Stimulated activated CD4-positive, alpha-beta T cell treated with anti-CD3 and anti-CD28 coated beads, Interleukin-4, amount 100 ng/mL, for 4 hours (primary cell): ENCODE results near the gene WIZ.
"Not testable (repeated sequence)": the region's sequence is repeated elsewhere in the genome, so short reads cannot be mapped to it uniquely, and the experiment has no call there.

Source experiments
- DNase-seq, 2 experiments: peaks; one replicate each; pipeline ENCODE4 v3.0.0-alpha.2; 2020

The WIZ gene

DNA sequence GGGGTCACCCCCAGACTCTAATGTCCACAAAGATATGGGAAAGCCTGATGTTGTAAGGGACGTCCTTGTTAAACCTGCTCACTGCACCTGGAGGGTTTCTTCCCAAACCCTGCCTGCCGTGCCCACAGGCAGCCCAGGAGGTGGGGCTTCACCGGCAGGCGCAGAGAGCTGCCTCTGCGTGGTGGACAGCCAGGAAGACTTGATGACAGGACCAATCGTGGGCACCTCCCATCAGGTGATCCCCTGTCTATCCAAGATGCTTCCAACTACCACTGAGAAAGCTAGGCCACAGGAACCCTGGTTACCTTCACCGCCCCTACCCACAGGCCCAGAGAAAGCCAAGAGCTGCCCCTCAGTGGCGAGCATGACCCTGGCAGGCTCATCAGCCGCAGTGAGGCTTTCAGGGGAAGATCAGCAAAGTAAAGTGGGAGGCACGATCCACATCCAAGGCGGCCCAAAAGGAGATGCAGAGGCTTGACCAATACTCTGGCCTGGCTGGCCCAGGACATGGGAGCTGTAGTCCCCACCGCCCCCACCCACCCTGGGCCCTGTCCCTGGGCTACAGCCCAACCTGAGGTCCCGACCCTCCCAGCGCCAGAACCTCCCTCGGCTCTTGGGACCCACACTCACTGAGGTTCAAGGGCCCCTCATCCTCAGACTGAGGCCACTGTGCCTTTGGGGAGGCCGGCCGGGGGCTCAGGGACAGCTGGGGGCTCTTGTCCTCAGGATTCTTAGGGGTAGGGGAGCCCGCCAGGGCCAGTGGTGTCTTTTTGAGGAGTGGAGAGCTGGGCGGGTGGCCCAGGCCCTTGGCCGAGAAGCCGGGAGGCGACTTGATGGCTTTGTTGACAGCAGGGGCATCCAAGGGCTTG is 20.6 kb downstream of the WIZ start:
- DNase-seq = no peak

DNA sequence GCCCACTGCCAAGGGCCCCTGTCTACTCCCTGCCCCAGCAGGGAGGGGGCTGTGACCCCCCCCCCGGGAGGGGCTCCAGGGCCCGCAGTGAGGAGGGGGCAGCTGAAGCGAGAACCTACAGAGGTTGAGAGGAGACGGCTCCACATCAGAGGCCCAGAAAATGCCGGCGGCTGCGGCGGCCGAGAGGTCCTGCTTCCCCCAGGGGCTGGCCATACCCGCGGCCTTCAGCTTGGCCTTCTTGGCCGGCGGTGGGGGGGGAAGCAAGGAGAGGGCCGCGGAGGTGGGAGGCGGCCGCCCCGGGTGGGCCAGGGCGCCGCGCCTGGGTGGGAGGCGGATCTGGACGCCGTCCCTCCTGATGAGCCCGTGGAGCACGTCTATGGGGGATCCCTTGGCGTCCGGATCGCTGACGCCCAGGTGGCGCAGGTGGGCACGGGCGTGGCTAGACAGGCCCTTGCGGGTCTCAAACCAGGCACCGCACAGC is 21.7 kb downstream of the WIZ start:
- DNase-seq = no peak

DNA sequence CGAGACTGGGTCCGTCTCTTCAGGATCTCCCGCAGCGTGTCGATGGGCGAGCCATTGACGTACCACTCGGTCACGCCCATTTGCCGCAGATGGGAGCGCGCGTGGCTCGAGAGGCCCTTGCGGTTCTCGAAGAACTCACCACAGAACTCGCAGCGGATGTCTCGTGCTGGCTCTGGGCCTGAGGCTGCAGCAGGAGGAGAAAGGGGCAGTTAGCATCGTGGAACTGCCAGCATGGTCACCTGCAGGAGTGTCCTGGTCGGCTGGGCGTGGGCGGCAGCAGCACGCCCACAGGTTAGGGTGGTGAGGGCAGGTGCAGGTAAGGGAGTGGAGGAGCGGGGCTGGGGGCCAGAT is 22.4 kb downstream of the WIZ start:
- no peak for DNase-seq

DNA sequence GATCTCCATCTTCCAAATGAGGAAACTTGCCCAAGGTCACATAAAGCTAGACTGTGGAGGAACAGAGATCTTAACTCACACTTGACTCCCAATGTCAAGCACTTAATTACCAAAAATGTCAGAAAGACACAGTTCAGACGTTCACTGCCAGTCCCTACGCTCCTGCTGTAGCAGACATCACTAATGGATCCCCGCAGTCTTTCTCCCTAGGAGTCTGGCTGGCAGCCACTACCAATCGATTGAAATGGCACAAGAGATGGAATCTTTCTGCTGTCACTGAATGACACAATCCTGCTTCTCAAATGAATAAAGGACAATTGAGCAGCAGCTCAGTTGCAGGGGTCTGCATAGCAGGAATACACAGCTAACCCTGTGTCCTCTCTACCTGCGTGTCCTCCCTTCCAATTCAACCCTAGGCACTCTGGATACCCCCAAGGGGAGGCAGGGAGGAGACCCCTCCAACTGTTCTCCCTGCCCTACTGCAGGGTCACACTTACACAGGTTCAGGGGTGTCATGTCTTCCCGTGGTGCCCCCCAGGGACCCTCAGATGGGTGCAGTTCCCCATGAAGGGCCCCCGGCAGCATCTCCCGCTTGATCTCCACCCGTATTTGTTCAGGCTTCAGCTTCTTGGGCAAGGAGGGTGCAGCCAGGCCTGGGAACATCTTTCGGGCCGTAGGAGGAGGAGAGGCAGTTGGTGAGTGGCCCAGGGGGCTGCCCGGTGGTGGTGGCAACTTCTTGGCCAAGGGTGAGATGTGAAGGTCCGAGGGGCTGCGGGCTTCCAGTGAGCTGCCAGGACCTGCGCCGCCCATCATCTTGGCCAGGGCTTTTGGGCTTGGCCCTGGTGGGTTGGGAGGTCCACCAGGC is 23.0 kb downstream of the WIZ start:
- DNase-seq = no peak

DNA sequence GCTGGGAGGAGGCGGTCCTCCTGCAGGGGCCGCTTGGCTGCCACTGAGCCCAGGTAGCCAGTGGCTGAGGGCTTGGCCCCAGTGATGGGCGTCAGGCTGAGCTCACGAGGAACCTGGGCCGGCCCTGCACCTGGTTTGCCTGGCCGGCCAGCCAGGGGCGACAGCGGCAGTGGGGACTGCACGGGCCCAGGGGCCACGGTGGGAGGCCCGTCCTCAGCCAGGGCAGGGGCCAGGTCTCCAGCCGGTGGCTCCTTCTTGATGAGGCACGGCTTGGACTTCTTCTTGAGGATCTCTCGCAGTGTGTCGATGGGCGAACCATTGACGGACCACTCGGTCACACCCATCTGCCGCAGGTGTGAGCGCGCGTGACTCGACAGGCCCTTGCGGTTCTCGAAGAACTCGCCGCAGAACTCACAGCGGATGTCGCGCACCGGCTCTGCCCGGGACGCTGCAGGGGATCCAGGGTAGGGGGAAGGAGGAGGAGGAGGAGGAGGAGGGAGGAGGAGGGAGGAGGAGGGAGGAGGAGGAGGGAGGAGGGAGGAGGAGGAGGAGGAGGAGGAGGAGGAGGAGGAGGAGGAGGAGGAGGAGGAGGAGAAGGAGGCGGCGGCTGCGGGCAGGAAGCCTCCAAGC is 24.3 kb downstream of the WIZ start:
- no peak for DNase-seq

DNA sequence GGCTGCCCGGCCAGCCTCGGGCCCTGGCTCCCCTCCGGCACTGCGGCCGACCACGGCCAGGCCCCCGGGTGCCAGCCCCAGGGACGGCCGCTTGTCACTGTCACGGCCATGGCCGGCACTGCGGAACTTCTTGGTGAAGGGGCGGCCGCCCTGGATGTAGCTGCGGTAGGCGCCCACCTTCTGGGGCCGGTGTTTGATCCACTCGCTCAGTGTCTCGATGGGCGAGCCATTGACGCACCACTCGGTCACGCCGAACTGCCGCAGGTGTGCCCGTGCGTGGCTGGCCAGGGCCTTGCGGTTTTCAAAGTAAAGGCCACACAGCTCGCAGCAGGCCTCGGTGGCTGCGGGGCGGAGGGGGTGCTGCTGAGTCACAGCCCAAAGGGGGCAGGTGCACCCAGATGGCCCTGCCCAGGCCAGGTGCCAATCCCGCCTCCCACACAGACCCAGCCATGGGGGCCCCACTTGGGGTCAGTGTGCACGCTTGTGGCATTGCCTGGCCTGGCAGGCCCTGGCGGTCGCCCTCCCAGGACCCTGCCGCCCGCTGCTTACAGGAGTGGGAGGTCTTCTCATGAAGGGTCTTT is 25.0 kb downstream of the WIZ start:
- DNase-seq = no peak

DNA sequence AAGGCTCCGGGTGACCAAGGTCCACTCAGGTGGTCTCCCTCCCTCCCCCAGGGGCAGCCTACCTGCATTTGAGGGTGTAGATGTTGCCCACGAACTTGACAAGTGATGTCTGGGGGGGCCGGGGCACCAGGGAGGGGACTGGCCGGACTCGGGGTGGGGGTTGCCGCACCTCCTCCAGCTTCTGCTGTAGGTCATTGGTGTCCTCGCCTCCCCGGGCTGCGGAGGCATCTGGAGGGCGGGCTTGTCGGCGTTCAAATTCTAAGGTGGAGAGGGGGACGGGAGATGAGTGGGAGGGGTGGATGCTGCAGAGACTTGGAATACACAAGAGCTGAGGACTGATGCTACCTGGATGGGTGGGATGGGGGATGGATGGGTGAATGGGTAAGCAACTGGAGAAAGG is 25.6 kb downstream of the WIZ start:
- DNase-seq = no peak

DNA sequence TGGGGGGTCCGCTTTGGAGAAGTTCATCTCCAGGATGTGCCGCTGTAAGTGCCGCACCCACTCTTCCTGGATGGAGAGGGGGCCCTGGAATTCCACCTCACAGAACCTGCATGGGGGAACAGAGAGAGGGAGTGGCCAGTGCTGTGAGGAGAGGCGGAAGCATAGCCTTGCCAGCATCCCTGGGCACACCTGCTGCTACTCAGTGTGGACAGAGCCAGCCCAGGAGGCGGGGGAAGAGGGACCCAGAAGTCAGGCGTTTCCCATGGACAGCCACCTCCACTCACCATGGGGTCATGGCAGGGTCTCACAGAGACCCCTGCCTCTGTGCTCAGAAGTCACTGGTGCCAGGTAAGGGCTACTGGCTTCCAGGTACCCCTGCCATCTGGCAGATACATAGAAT is 26.6 kb downstream of the WIZ start:
- DNase-seq = no peak

DNA sequence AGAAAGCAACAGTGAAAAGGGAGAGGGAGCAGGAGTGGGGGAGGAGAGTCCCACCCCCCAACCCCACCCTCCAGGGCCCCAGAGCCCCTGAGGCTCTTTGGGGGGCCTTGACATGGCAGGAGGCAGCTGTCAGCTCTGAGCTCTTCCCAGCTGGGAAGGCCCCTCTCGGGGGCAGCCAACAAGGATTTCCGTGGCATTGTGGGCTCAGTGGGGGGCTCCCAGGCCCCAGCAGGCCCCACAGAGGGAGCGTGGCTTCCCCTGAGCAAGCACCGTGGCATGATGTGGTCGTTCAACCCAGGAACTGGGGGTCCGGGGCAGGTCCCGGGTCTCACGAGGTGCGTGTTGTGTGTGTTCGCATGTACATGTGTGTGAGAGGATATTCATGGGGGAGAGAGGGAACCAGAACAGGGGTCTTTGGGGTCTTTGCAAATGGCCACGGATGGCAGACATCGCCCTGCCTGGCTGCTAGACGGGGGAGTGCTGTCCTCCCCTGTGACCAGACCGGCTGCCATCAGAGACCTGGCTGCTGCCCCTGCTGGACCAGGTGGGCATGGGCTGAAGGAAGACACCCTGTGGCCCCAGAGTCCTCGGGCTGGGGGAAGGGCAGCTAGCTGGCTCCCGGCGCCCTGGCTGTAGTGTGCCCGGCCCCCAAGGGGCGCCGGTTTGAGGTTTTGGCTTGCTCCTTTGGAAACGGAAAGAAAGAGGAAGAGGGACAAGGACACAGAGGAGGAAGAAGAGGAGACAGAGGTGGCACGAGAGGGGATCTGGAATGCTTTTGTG is 27.3 kb downstream of the WIZ start:
- no peak for DNase-seq

DNA sequence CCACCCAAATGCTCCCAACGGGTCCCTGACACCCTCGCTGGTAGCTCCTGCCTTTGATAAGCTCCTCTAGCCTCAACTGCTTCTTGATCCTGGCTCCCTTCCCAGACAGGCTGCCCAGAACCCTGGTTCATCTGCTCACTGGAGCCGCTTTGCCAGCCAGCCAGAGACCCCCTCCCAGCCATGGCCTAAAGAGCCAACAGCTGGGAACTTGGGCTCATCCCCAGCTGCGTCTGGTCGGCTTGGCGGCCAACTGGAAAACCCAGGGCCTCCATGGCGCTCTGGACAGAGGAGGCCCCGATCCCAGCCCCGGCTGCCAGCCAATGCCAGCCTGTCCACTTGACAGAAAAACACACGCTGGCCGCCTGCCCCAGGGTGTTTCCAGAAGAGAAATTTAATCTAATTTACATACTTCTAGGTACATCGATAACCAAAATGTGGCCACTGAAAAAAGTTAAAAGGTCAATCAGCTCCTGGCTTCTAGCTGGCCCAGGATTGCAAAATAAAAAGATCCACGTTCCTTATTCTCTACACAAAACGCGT is 28.0 kb downstream of the WIZ start:
- DNase-seq = no peak

DNA sequence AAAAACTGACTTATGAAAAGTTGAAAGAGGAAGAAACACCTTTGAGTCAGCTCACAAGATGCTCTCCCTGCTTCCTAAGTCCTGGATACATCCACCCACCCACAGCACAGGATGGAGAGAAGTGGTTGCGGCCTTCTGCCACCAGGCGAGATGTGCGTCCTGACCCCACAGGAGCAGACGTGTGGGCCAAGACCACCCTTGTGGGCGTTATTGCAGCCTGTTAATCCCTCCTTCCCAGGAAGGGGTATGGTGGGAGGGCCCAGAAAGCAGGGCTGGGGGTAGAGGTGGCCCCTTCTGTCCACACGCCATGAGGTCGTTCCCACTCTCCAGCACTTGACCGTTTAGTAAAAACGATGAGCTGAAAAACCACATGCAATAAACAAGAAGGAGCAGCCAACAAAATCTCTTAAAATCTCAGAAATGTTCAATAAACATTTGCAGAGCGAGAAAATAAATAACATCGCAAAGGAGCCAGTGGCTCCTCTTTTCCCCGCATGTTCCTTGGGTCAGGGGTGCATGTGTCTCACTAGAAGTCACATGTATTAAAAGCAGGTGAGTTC is 28.5 kb downstream of the WIZ start:
- no peak for DNase-seq

DNA sequence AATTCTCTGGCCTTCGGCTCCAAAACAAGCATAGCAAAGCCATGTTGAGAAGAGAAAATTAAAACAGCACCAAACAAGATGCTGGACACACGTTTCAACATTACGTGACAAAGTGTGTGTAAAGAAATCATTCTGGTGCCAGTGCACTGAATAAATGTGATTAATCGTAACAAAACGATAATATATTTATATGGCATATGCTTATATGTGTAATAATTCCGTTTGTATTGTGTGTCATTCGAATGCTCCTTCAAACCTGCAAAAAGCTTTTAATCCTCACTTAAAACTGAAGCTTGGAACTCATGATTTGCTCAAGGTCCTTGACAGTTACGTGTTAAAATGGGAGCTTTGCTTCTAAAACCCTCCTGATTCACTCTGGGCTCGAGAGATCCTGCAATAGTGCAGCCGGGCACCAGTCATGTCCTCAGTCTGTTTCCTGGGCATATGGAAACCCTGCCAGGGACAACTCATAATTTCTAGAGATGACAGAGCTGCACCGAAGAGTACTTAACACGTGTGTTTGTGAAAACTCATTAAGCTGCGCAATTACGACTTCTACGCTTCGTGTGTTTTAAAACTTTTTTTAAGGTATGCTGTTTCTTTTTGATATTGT is 30.2 kb downstream of the WIZ start:
- DNase-seq = no peak

DNA sequence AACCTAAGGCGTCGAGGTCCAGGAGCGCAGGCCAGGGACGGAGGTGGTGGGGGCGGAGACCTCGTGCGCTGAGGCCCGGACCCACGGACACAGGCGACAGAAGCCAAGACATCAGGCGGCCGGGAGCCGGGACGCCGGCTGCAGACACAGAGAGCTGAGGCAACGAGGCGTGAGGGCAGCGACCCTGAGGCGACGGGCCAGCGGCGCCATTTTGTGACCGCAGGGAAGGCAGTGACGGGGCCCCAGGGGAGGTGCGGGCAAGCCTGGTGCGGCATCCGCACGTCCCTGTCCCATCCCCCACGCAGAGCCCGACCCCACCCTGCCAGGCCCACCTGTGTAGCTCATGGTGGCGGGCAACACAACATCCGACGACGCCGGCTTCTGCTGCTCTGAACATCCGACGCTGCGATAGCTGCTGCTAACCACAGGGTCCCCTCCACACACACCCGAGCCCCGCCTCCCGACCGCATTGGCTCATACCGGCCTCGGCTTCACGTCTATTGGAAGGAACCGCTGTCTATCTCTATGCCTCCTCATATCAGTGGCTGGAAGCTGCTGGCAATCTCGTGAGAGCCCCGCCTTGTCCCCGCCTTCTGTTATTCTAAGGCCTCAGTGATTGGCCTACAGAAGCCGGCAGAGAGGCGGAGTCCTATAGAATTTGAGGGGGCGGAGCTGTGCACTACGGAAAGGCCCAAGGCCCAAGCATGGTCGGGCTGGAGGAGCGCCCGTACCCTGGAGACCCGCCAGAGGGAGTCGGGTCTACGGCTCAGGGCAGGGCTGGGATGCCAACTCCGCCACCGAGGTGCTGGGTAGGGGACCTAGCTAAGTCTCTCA is 31.0 kb downstream of the WIZ start, which contains the start of gene AKAP8L:
Gene AKAP8L, minus strand, starts transcription at position 410 of the 834 bp plus-strand sequence. Its CDS starts 65 bp downstream, at position 345.
- peak; percentile 95 to 99 for DNase-seq

DNA sequence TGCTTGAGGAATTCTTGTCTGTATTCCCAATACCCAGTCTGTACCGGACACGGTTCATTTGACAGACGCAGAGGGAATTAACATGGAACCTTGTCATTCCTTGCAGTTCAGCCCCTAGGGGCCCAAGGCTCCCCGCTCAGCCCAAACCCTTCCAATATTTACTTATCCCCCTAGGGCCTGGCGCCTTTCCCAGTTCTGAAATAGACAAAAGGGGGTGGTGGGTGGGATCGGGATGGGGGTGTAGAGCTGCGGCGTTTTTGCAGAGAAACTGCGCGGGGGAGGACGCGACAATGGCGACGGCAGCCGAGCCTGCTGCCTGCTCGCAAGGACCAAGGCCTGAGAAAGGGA is 31.6 kb downstream of the WIZ start:
- DNase-seq = no peak

DNA sequence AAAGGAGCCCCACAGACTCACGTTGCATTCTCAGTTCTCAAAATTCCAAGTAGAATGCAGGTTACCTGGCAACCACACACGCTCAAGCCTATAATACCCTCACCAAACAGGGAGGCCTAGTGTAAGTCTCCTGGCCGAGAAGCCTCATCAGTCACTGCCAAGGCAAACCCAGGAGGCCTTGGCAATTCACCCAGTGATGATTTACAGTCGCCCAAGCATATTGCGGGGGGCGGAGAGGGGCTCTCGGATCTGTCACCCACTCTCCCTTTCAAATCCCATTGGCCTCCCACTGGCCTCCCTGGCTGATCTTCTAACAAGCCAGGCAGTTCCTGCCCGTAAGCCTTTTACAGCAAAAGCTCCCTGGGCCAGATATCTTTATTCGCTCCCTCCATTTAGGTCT is 32.1 kb downstream of the WIZ start:
- DNase-seq = no peak

DNA sequence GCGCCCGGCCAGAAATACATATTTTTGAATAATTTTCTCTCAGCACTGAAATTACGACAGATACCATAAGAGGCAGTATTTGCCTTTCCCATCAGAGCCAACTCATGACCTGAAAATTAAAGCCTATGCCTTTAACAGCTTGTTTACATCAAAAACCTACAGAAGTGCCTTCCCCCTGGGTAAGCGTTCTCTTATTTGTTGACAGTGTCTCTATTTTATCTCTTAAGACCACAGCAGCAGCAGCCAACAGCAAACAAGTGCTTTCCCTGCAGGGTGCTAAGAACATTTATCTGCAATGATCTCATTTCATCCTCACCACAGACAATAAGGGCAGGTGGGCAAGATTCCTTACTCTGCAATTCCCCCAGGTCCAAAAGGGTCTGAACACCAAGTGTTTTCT is 36.9 kb downstream of the WIZ start:
- DNase-seq = no peak

DNA sequence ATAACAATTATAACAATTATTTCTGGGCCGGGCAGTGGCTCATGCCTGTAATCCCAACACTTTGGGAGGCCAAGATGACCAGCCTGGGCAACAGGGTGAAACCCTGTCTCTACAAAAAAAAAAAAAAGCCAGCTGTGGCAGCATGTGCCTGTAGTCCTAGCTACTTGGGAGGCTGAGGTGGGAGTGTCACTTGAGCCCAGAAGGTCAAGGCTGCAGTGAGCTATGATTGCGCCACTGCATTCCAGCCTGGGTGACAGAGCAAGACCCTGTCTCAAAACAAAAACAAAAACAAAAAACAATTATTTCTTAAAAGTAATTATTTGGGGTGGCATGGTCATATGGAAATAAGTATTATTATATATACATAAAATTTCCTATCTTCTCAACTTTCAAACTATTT is 38.4 kb downstream of the WIZ start:
- not testable (repeated sequence) for DNase-seq

DNA sequence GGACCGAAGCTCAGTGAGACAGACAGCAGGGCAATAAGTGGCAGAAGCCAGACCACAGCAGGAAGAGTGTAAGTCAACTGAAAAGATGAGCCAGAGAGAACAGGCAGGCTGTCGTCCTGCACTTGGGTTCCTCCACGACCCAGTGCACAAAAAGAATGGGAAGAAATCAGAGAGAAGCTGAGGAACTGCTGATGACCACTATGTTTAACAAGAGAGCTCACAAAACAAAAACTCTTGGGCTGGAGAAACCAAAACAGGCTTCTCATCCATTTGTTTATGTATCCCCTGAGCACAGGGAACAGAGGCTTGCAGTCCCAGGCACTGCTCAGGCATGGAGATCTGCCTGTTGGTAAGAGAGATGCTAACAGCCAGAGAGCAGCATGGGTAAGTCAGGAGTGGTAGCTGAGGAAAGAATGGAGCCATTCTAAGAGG is 45.0 kb downstream of the WIZ start:
- DNase-seq = no peak

DNA sequence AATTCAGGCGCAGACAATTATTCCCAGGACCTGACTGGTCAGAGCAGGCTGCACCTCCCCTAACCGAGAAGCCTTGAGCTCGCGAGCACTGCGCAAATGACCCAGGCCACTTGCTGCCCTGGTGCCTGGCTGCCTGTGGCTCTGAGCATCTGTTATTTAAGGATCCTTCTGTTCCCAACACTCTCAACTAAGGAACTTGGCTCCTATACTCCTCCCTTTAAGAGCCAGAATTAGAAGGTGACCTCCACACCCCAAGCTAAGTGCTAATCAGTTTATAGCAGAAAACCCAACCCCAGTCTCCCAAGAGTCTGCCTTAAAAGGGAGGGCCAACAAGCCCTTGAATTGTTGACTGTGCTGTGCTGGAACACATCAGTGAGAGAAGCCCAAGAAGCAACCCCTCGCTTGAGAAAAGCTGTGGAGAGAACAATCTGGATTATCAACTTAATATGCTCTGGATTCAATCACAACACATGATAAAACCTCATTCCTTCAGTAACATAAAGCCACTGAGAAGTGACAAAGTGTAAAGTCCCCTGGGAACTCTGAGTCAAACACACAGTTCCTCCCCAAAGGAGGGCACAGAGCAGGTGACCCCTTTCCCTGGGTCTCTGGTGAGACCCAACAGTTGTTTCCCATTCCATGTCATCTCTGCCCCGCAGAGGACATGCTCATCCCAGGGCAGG is 45.5 kb downstream of the WIZ start:
- DNase-seq = no peak

DNA sequence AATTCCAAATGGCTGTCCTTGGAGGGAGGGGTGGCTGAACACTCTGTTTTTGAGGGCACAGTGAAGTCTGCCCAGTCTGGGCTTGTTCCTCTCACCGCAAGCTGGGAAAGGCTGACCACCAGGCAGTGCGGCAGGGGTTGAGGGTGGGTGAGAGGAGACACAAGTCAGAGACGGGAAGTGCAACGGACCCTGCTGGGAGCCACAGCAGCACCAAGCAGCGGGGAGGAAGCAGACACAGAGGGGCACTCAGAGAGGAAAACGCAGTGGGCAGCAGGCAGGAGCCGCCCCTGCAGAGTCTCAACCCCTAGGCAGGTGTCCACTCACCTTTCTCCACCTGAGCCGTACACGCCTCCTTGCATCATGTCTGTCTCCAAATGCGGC is 46.6 kb downstream of the WIZ start:
- DNase-seq = no peak
